HepG2 (cell line): ENCODE results near the gene METRNL. TPM values are rescaled to one million over a fixed set of nuclear protein-coding genes. Genes with fewer than 3 reads are reported as not detected.
A peak's percentile ranks its signal among the peaks of the same experiment; 100 is the strongest.

Experiments used
- ATAC-seq: fragments of 200-7000 bp; cut with Tn5 transposase; 3 replicates; pipeline ENCODE4 v1.9.1; 2020; ENCODE audit warnings: mild to moderate bottlenecking, moderate library complexity
- BruUV-seq: library from RNA; stranded (reverse); fragments of 400-500 nt; replicated peaks from 2 replicates; lab custom pipeline; 2021; lab: Mats Ljungman, UMichigan
- CTCF ChIA-PET: fragments of 300-600 bp; formaldehyde crosslinking; extraction: SDS; loops from one replicate; lab custom pipeline; 2021; ENCODE audit warnings: low total read pairs, inconsistent platforms, low intra/inter-chr PET ratio; lab: Yijun Ruan, JAX
- POLR2A ChIA-PET: fragments of 350-600 bp; sonication (Branson Sonifier 250); formaldehyde crosslinking; loops from one replicate; lab custom pipeline; 2020; ENCODE audit warnings: antibody characterized with exemption, inconsistent platforms; lab: Yijun Ruan, JAX
- DNase-seq: peaks from one replicate; pipeline ENCODE4 v3.0.0-alpha.2; 2015; ENCODE audit warnings: low spot score
- FAIRE-seq: peaks from 3 replicates; lab custom pipeline; 2011; peaks lifted over from hg19 to GRCh38; lab: Jason Lieb, UNC
- H2AFZ ChIP-seq: one replicate; pipeline ENCODE4 v1.6.1; 2011; ENCODE audit warnings: low read length, inconsistent platforms
- H3K27ac ChIP-seq: fragments of 300-600 bp; 3 replicates; pipeline ENCODE4 v1.8.0; 2011; ENCODE audit warnings: mixed run types, mild to moderate bottlenecking, mixed read lengths, low read length, inconsistent platforms; ENCODE audit not compliant: insufficient read depth; ENCODE audit errors: extremely low read length
- H3K27me3 ChIP-seq, 2 experiments: fragments of 200-600 bp in 1 of 2; 2 replicates in 1 of 2; 3 replicates in 1 of 2; pipeline versions ENCODE4 v1.6.0 to v1.8.0; 2011; ENCODE audit warnings: low read length in 2 of 2, mild to moderate bottlenecking in 2 of 2, moderate library complexity in 2 of 2, inconsistent platforms in 1 of 2; ENCODE audit not compliant: insufficient read depth in 2 of 2, control insufficient read depth in 1 of 2
- H3K36me3 ChIP-seq, 2 experiments: fragments of 200-600 bp in 1 of 2; replicated peaks in 1 of 2; 2 replicates in 1 of 2; 3 replicates in 1 of 2; pipeline versions ENCODE4 v1.5.1 to v1.8.0; 2011; ENCODE audit warnings: low read length in 2 of 2, inconsistent platforms in 1 of 2; ENCODE audit not compliant: insufficient read depth in 2 of 2, control insufficient read depth in 1 of 2
- H3K4me1 ChIP-seq: 2 replicates; pipeline ENCODE4 v1.5.1; 2012; ENCODE audit warnings: low read length, inconsistent platforms; ENCODE audit not compliant: insufficient read depth
- H3K4me2 ChIP-seq: 2 replicates; pipeline ENCODE4 v1.6.0; 2011; ENCODE audit warnings: low read depth, low read length, inconsistent platforms
- H3K4me3 ChIP-seq, 3 experiments: fragments of 200-600 bp in 1 of 3; sonication (generic), shearing (Covaris generic) in 1 of 3; replicated peaks in 1 of 3; 2 replicates each; pipeline ENCODE4 v1.5.1; 2011 to 2016; ENCODE audit warnings: low read length in 3 of 3, inconsistent platforms in 2 of 3, low read depth in 2 of 3, mild to moderate bottlenecking in 2 of 3, control low read depth in 1 of 3, mixed read lengths in 1 of 3; ENCODE audit not compliant: insufficient read depth in 1 of 3
- H3K79me2 ChIP-seq: one replicate; pipeline ENCODE4 v1.6.1; 2011; ENCODE audit warnings: low read length, inconsistent platforms; ENCODE audit not compliant: insufficient read depth
- H3K9ac ChIP-seq: 2 replicates; pipeline ENCODE4 v1.6.0; 2011; ENCODE audit warnings: mild to moderate bottlenecking, low read depth, low read length, inconsistent platforms; ENCODE audit not compliant: insufficient read depth
- H3K9me3 ChIP-seq: 2 replicates; pipeline ENCODE4 v1.5.1; 2012; ENCODE audit warnings: mild to moderate bottlenecking, low read length
- H4K20me1 ChIP-seq: 2 replicates; pipeline ENCODE4 v1.6.0; 2011; ENCODE audit warnings: inconsistent platforms, mild to moderate bottlenecking, low read length, moderate library complexity; ENCODE audit not compliant: insufficient read depth
- BHLHE40 ChIP-seq: IDR thresholded peaks from 2 replicates; pipeline ENCODE4 v1.6.1; 2011; ENCODE audit warnings: low read length, improper control_type of control experiment
- CHD4 ChIP-seq: fragments of 200-600 bp; sonication (generic); IDR thresholded peaks from 2 replicates; pipeline ENCODE4 v1.7.0; 2017; ENCODE audit warnings: mild to moderate bottlenecking, low read length, borderline replicate concordance
- DNMT1 ChIP-seq: sonication (generic); formaldehyde crosslinking; IDR thresholded peaks from 2 replicates; pipeline ENCODE4 v1.5.1; 2020; ENCODE audit warnings: mild to moderate bottlenecking, missing genetic modification reagents
- EP300 ChIP-seq, 3 experiments: sonication (generic) in 1 of 3; formaldehyde crosslinking in 1 of 3; IDR thresholded peaks; 2 replicates each; pipeline versions ENCODE4 v1.5.1 to v1.6.1; 2011 to 2020; ENCODE audit warnings: low read depth in 2 of 3, low read length in 2 of 3, borderline replicate concordance in 1 of 3, improper control_type of control experiment in 1 of 3, mild to moderate bottlenecking in 1 of 3, missing genetic modification reagents in 1 of 3, moderate library complexity in 1 of 3
- EZH2 ChIP-seq: conservative IDR thresholded peaks from 2 replicates; pipeline ENCODE4 v1.6.1; 2012; ENCODE audit warnings: mild to moderate bottlenecking, low read depth, low read length, moderate library complexity
- HDAC2 ChIP-seq: sonication (generic); formaldehyde crosslinking; IDR thresholded peaks from 2 replicates; pipeline ENCODE4 v1.4.0; 2020; ENCODE audit warnings: missing genetic modification reagents
- HNRNPUL1 ChIP-seq: fragments of 200-400 bp; formaldehyde crosslinking; IDR thresholded peaks from 2 replicates; pipeline ENCODE4 v1.6.1; 2017; ENCODE audit warnings: low read depth, mild to moderate bottlenecking, low read length, moderate library complexity
- JUNB ChIP-seq: sonication (generic); formaldehyde crosslinking; IDR thresholded peaks from 2 replicates; pipeline ENCODE4 v1.8.0; 2022; ENCODE audit warnings: missing genetic modification reagents, mild to moderate bottlenecking, borderline replicate concordance
- TCF12 ChIP-seq, 2 experiments: fragments of 450-650 bp in 1 of 2; sonication (generic) in 1 of 2; formaldehyde crosslinking in 1 of 2; IDR thresholded peaks; 2 replicates each; pipeline versions ENCODE4 v1.6.1 to v1.8.0; 2017 to 2022; ENCODE audit warnings: antibody characterized with exemption in 1 of 2, mild to moderate bottlenecking in 1 of 2, missing genetic modification reagents in 1 of 2, moderate library complexity in 1 of 2
- ZNF263 ChIP-seq: sonication (generic); formaldehyde crosslinking; IDR thresholded peaks from 2 replicates; pipeline ENCODE4 v1.4.0; 2020; ENCODE audit warnings: missing genetic modification reagents
- ZNF329 ChIP-seq: sonication (generic); formaldehyde crosslinking; IDR thresholded peaks from 2 replicates; pipeline ENCODE4 v1.9.0; 2021; ENCODE audit warnings: low read depth, mild to moderate bottlenecking, missing genetic modification reagents
- ZNF737 ChIP-seq: sonication (generic); formaldehyde crosslinking; IDR thresholded peaks from 2 replicates; pipeline ENCODE4 v1.5.0; 2020; ENCODE audit warnings: missing genetic modification reagents, mild to moderate bottlenecking, borderline replicate concordance
- ZSCAN12 ChIP-seq: sonication (generic); formaldehyde crosslinking; IDR thresholded peaks from 2 replicates; pipeline ENCODE4 v1.9.0; 2021; ENCODE audit warnings: mild to moderate bottlenecking, missing genetic modification reagents
- whole genome bisulfite sequencing: methylation state at CpG from one replicate; pipeline ENCODE4 v1.1.6; 2017; ENCODE audit warnings: low lambda C conversion rate; 5-methylcytosine and 5-hydroxymethylcytosine counted together
- in situ Hi-C: cut with HindIII; loops from 2 replicates; pipeline ENCODE4 v1.10.0; 2017; ENCODE audit warnings: low pct_unique_long_range_greater_than_20kb; ENCODE audit not compliant: extremely low pct_ligation_motif_present
- intact Hi-C: fragments of 100-400 bp; cut with micrococcal nuclease; formaldehyde crosslinking; loops from one replicate; pipeline ENCODE4 v1.10.0; 2022; ENCODE audit not compliant: unreplicated experiment
- polyA plus RNA-seq, 8 experiments: library from polyadenylated mRNA; depleted of rRNA in 3 of 8; stranded (reverse) in 7 of 8; unstranded in 1 of 8; fragments of >200 nt; fragmentation: Illumina TruSeq in 4 of 8; extraction: Trizol in 4 of 8; gene quantifications; 2 replicates each; pipeline versions ENCODE4 v1.2.1 to v1.2.3, GENCODE V29; 2011 to 2016; ENCODE audit warnings: low read depth in 4 of 8, missing spikeins in 1 of 8, mixed read lengths in 1 of 8; ENCODE audit not compliant: insufficient read depth in 1 of 8
- total RNA-seq, 5 experiments: library from RNA; depleted of rRNA; stranded (reverse); fragments of >200 nt; fragmentation: Illumina TruSeq; extraction: Trizol; gene quantifications; 2 replicates each; pipeline ENCODE4 v1.2.3, GENCODE V29; 2016; ENCODE audit warnings: low read depth in 1 of 5

The METRNL gene
- total and polyA plus RNA-seq, 2 of the 13 experiments (the other 11 are each of a cell fraction or from before 2014, with no cell fraction given): 0.66 to 0.84 TPM

DNA sequence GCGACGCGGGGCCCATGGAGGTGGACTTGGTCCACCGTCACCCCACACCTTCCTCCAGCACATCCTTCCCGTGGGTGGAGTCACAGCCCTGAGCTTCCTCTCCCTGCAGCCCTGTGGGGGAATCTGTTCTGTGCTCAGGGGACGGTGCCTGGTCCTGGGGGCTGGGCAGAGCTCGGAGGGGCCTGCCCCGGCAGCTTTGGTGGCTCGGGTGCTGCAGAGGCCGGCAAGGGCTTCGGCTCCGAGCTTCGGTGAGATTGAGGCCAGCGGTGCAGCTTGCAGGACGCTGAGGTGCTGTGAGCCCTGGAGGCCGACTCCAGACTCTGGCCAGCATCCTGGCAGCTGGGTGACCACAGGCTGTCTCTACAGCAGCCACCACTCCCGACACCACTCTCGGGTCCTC is 36.4 kb downstream of the METRNL start:
- no peak for FAIRE-seq
- Histone ChIP-seq H4K20me1 (peaks cover 2% of the 10 kb centered on the region; the same call in 1 of the 2 replicates), H3K9ac (no peak overlapping the region), H3K27me3 (peaks cover 26 to 79% of the 10 kb centered on the region in 2 experiments), H3K79me2 (no peaks in the 10 kb centered on the region), H3K4me2 (no peak overlapping the region), H3K4me3 (no peak overlapping the region), H2AFZ (no peak overlapping the region), H3K36me3 (no peaks in the 10 kb centered on the region), H3K4me1 (0 out of 2 replicates have a peak, but pooled peaks cover 5% of the 10 kb centered on the region), H3K9me3 (no peaks in the 10 kb centered on the region), H3K27ac (no peak overlapping the region)
- no TSS peak for BruUV-seq
- DNase-seq: no peak
- POLR2A ChIA-PET: no interaction called here
- no peak for TF ChIP-seq ZNF737 (CRISPR knock-in tag)
- no peak for TF ChIP-seq BHLHE40
- TF ChIP-seq EP300 (IDR thresholded peaks at IDR 0.05; ENCODE audit: low read depth in 2 of 2, low read length in 2 of 2): no peak
- no peak for TF ChIP-seq EP300 (CRISPR knock-in tag; IDR thresholded peaks at IDR 0.05; ENCODE audit: borderline replicate concordance)
- peak; percentile 16; the same call in 1 of the 2 replicates for TF ChIP-seq ZNF263 (CRISPR knock-in tag)
- TF ChIP-seq CHD4: no peak
- no peak for TF ChIP-seq TCF12 (IDR thresholded peaks at IDR 0.05)
- no peak for TF ChIP-seq TCF12 (CRISPR knock-in tag; IDR thresholded peaks at IDR 0.05)
- intact Hi-C loops (no loop called here), in situ Hi-C loops (no loop called here)
- no peak for ATAC-seq
- CTCF ChIA-PET: no interaction called here
- 10% methylated on average over 9 of the region's 18 CpGs for WGBS

DNA sequence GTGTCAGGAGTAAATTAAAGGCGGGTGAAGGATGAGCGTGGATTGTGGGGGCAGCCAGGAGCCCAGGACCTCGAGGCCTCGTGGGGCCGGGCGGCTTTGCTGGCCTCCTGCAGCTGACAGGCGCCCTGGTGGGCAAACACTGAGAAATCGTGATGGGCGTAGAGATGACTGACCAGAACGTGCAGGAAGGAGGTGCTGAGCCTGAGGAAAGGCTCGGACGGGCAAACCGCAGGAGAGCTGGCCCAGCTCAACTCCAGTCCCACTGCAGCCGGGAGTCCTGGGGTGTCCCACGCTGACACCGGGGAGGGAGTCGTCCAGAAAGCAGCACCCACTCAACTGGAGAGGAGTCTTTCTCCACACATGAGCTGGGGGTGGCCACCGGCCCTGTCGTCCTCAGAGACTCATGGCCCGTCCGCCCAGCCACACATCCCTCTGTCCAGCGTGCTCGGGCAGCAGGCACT is 36.9 kb downstream of the METRNL start:
- CTCF ChIA-PET: no interaction called here
- no peaks in the 10 kb centered on the region for H3K9me3 ChIP-seq
- H3K36me3 ChIP-seq: no peaks in the 10 kb centered on the region
- H3K4me2 ChIP-seq: no peak overlapping the region
- no peak overlapping the region for H3K27ac ChIP-seq
- no peak overlapping the region for H3K4me3 ChIP-seq
- ATAC-seq: no peak
- DNase-seq: no peak
- H3K9ac ChIP-seq: no peak overlapping the region
- no peak overlapping the region for H2AFZ ChIP-seq
- H3K4me1 ChIP-seq: 0 out of 2 replicates have a peak, but pooled peaks cover 5% of the 10 kb centered on the region
- H3K27me3 ChIP-seq: peaks cover 24 to 74% of the 10 kb centered on the region in 2 experiments
- in situ Hi-C loops (no loop called here), intact Hi-C loops (no loop called here)
- no peaks in the 10 kb centered on the region for H3K79me2 ChIP-seq
- 29% methylated on average over 16 of the region's 23 CpGs for WGBS
- TF ChIP-seq HNRNPUL1 (no peak), EZH2 (0 out of 2 replicates have a peak, but pooled peaks have one; percentile 15), ZNF329 (CRISPR knock-in tag) (no peak), ZSCAN12 (no peak), EP300 (IDR thresholded peaks at IDR 0.05; ENCODE audit: low read depth in 2 of 2, low read length in 2 of 2) (no peak), EP300 (CRISPR knock-in tag; IDR thresholded peaks at IDR 0.05; ENCODE audit: borderline replicate concordance) (no peak), DNMT1 (CRISPR knock-in tag) (no peak), JUNB (CRISPR knock-in tag) (no peak), HDAC2 (CRISPR knock-in tag) (no peak)
- FAIRE-seq: no peak
- H4K20me1 ChIP-seq: peaks cover 2% of the 10 kb centered on the region; the same call in 1 of the 2 replicates
- POLR2A ChIA-PET: no interaction called here
- BruUV-seq: no TSS peak
